ENCODE results near the gene RGN. TPM values are rescaled to one million over a fixed set of nuclear protein-coding genes. Genes with fewer than 3 reads are reported as not detected.
A peak's percentile ranks its signal among the peaks of the same experiment; 100 is the strongest.

Gene RGN
- total RNA-seq, result 10 to 100 TPM; 27.8 to 89.1 TPM
- polyA plus RNA-seq, result 100 to 1,000 TPM; 144 to 163 TPM

DNA sequence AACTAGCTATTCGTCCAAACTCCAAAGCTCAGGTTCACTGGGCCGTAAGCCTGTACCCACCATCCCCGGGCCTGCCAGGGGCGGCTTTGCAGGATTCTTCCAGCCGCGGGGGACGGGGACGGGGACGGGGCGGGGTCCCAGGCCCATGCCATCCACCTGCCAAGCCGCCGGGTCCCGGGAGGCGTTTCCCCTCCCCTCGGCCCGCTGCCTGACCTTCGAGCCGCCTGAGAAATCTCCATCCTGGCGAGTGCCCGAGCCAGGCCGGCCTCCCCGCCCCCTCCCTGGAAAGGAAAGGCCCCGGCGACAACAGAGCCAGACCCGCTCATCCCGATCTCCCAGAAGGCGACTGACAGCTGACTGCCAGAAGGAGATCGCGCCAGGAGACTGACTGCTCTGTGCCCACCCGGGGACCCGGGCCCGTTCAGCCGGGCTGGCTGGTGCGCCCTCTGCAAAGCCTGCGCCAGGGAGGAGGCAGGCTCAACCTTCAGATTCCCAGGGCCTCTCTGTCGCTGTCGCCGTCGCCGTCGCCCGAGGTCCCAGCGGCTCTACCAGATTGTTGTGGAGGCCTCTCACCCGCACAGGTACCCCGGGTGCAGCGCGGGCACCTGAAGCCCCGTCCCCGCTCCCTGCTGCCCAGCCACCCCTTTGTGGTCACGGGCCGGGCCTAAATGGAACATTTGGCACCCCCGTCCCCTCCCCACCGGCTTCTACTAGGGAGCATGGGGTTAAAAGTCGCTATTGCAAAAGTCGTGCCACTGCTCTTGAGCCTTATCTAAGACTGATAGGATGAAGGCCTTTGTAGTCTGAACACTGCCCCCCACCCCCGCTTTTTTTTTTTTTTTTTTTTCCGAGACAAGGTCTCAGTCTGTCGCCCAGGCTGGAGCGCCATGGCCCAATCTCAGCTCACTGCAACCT, at the start of gene RGN:
Gene RGN, plus strand, starts transcription at position 315 of the 915 bp plus-strand sequence. CDS start 2,702 bp downstream, outside the sequence.
- peak; percentile 66 to 73 for TF ChIP-seq HNF4A (conservative IDR thresholded peaks at IDR 0.05)
- peak; percentile 2 for TF ChIP-seq TAF1 (conservative IDR thresholded peaks at IDR 0.05)
- TF ChIP-seq FOXA2 (IDR thresholded peaks at IDR 0.05), result no peak
- TF ChIP-seq, protein P1, sequence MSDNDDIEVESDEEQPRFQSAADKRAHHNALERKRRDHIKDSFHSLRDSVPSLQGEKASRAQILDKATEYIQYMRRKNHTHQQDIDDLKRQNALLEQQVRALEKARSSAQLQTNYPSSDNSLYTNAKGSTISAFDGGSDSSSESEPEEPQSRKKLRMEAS (IDR thresholded peaks at IDR 0.05), result no peak
- TF ChIP-seq YY1 (IDR thresholded peaks at IDR 0.05), result no peak
- TF ChIP-seq, protein P2, sequence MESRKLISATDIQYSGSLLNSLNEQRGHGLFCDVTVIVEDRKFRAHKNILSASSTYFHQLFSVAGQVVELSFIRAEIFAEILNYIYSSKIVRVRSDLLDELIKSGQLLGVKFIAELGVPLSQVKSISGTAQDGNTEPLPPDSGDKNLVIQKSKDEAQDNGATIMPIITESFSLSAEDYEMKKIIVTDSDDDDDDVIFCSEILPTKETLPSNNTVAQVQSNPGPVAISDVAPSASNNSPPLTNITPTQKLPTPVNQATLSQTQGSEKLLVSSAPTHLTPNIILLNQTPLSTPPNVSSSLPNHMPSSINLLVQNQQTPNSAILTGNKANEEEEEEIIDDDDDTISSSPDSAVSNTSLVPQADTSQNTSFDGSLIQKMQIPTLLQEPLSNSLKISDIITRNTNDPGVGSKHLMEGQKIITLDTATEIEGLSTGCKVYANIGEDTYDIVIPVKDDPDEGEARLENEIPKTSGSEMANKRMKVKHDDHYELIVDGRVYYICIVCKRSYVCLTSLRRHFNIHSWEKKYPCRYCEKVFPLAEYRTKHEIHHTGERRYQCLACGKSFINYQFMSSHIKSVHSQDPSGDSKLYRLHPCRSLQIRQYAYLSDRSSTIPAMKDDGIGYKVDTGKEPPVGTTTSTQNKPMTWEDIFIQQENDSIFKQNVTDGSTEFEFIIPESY (IDR thresholded peaks at IDR 0.05), result no peak
- no peak for TF ChIP-seq FOXA1 (IDR thresholded peaks at IDR 0.05)
- TF ChIP-seq EGR1 (IDR thresholded peaks at IDR 0.05; ENCODE audit: low read depth in 2 of 2), result peak; percentile 74 to 82
- TF ChIP-seq RXRA (IDR thresholded peaks at IDR 0.05), result peak; percentile 30 to 57
- TF ChIP-seq SP1 (IDR thresholded peaks at IDR 0.05), result peak; percentile 23
- TF ChIP-seq HNF4G (IDR thresholded peaks at IDR 0.05), result peak; percentile 38
- no peak for TF ChIP-seq RAD21 (IDR thresholded peaks at IDR 0.05)
- peak in 1 of 2 donors; percentile 44 for TF ChIP-seq JUND (IDR thresholded peaks at IDR 0.05)
- no peak for TF ChIP-seq GABPA (IDR thresholded peaks at IDR 0.05 in 1 of 2, conservative IDR thresholded peaks at IDR 0.05 in 1 of 2)
- TF ChIP-seq, protein P3, sequence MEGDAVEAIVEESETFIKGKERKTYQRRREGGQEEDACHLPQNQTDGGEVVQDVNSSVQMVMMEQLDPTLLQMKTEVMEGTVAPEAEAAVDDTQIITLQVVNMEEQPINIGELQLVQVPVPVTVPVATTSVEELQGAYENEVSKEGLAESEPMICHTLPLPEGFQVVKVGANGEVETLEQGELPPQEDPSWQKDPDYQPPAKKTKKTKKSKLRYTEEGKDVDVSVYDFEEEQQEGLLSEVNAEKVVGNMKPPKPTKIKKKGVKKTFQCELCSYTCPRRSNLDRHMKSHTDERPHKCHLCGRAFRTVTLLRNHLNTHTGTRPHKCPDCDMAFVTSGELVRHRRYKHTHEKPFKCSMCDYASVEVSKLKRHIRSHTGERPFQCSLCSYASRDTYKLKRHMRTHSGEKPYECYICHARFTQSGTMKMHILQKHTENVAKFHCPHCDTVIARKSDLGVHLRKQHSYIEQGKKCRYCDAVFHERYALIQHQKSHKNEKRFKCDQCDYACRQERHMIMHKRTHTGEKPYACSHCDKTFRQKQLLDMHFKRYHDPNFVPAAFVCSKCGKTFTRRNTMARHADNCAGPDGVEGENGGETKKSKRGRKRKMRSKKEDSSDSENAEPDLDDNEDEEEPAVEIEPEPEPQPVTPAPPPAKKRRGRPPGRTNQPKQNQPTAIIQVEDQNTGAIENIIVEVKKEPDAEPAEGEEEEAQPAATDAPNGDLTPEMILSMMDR (IDR thresholded peaks at IDR 0.05; ENCODE audit: low read depth, low read length, missing input control), result no peak
- TF ChIP-seq, protein P4, sequence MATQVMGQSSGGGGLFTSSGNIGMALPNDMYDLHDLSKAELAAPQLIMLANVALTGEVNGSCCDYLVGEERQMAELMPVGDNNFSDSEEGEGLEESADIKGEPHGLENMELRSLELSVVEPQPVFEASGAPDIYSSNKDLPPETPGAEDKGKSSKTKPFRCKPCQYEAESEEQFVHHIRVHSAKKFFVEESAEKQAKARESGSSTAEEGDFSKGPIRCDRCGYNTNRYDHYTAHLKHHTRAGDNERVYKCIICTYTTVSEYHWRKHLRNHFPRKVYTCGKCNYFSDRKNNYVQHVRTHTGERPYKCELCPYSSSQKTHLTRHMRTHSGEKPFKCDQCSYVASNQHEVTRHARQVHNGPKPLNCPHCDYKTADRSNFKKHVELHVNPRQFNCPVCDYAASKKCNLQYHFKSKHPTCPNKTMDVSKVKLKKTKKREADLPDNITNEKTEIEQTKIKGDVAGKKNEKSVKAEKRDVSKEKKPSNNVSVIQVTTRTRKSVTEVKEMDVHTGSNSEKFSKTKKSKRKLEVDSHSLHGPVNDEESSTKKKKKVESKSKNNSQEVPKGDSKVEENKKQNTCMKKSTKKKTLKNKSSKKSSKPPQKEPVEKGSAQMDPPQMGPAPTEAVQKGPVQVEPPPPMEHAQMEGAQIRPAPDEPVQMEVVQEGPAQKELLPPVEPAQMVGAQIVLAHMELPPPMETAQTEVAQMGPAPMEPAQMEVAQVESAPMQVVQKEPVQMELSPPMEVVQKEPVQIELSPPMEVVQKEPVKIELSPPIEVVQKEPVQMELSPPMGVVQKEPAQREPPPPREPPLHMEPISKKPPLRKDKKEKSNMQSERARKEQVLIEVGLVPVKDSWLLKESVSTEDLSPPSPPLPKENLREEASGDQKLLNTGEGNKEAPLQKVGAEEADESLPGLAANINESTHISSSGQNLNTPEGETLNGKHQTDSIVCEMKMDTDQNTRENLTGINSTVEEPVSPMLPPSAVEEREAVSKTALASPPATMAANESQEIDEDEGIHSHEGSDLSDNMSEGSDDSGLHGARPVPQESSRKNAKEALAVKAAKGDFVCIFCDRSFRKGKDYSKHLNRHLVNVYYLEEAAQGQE (IDR thresholded peaks at IDR 0.05), result no peak
- TF ChIP-seq NR2F2 (IDR thresholded peaks at IDR 0.05), result no peak
- TF ChIP-seq, protein P5, sequence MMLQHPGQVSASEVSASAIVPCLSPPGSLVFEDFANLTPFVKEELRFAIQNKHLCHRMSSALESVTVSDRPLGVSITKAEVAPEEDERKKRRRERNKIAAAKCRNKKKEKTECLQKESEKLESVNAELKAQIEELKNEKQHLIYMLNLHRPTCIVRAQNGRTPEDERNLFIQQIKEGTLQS (IDR thresholded peaks at IDR 0.05), result no peak
- DNase-seq (ENCODE audit: low spot score), result peak; percentile 38
- peak within 1 kb of the TSS in 1 of 2 donors; percentile 84 for H3K9ac ChIP-seq (ENCODE audit: low read depth in 1 of 2, low read length in 2 of 2)
- H3K27me3 ChIP-seq (ENCODE audit: control insufficient read depth in 4 of 4, insufficient read depth in 4 of 4, low read length in 3 of 4), result no peaks in the 10 kb centered on the region
- H3K36me3 ChIP-seq (ENCODE audit: control insufficient read depth in 4 of 4, insufficient read depth in 3 of 4, low read depth in 1 of 4, low read length in 3 of 4), result peaks cover 0 to 3% (median under 1%) of the 10 kb centered on the region in 4 donors
- H3K4me1 ChIP-seq (ENCODE audit: control insufficient read depth in 4 of 4, insufficient read depth in 4 of 4, low read length in 3 of 4), result peaks cover 1 to 23% (median 11%) of the 10 kb centered on the region in 4 donors
- 14% methylated on average over 59 of the region's 59 CpGs for WGBS
- H3K27ac ChIP-seq (ENCODE audit: low read depth in 1 of 2, low read length in 2 of 2), result peak within 1 kb of the TSS; percentile 66 to 79
- H3K4me3 ChIP-seq (ENCODE audit: low read depth in 1 of 3, low read length in 3 of 3), result peak within 1 kb of the TSS; percentile 42 to 72 (median 67)
- no peaks in the 10 kb centered on the region for H3K9me3 ChIP-seq (ENCODE audit: control insufficient read depth in 4 of 4, low read length in 3 of 4)
